ENCODE data around the gene ATL1. TPM values are rescaled to one million over a fixed set of nuclear protein-coding genes. Genes with fewer than 3 reads are reported as not detected.

Gene ATL1
- total RNA-seq, 3 donors from 2014 or later: 12.0 to 15.1 (median 13.1) TPM

GRCh38 chr14:50521912-50522341, 38.0 kb upstream of the ATL1 start:
- Histone ChIP-seq H3K9me3 (no peaks in the 10 kb centered on the region), H3K4me3 (no peak overlapping the region), H3K36me3 (ENCODE audit: low read depth) (no peaks in the 10 kb centered on the region), H3K4me1 (ENCODE audit: low read depth) (peaks cover 13% of the 10 kb centered on the region)
- intact Hi-C loops (cut with DNase I, micrococcal nuclease): no loop called here
- no peak for DNase-seq
- peak; percentile 62 for ATAC-seq
- TF ChIP-seq, protein P1, sequence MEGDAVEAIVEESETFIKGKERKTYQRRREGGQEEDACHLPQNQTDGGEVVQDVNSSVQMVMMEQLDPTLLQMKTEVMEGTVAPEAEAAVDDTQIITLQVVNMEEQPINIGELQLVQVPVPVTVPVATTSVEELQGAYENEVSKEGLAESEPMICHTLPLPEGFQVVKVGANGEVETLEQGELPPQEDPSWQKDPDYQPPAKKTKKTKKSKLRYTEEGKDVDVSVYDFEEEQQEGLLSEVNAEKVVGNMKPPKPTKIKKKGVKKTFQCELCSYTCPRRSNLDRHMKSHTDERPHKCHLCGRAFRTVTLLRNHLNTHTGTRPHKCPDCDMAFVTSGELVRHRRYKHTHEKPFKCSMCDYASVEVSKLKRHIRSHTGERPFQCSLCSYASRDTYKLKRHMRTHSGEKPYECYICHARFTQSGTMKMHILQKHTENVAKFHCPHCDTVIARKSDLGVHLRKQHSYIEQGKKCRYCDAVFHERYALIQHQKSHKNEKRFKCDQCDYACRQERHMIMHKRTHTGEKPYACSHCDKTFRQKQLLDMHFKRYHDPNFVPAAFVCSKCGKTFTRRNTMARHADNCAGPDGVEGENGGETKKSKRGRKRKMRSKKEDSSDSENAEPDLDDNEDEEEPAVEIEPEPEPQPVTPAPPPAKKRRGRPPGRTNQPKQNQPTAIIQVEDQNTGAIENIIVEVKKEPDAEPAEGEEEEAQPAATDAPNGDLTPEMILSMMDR (IDR thresholded peaks at IDR 0.05): no peak

GRCh38 chr14:50523271-50524041, 36.5 kb upstream of the ATL1 start:
- ATAC-seq: no peak
- Histone ChIP-seq H3K9me3 (no peaks in the 10 kb centered on the region), H3K36me3 (ENCODE audit: low read depth) (no peaks in the 10 kb centered on the region), H3K4me3 (no peak overlapping the region), H3K4me1 (ENCODE audit: low read depth) (peaks cover 13% of the 10 kb centered on the region)
- no peak for DNase-seq
- TF ChIP-seq, protein P1 (IDR thresholded peaks at IDR 0.05): no peak
- intact Hi-C loops (cut with DNase I, micrococcal nuclease): no loop called here

DNA sequence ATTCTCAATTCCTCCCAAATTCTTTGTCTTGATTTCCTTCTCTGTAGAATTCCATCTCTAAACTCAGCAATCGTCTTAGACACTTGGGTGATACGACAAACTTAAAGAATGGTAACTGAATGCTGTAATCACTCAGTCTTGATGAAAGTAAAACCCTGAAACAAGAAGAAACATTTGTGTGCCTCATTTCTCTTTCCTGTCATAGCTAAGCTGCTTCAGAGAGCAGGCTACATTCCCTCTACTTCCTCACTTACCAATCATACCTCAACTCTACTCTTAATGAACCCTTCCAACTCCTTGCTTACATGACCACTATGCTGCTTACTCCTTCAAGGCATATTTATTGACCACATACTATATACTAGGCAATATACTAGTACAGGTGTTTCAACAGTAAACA, 35.9 kb upstream of the ATL1 start:
- intact Hi-C loops (cut with DNase I, micrococcal nuclease): no loop called here

DNA sequence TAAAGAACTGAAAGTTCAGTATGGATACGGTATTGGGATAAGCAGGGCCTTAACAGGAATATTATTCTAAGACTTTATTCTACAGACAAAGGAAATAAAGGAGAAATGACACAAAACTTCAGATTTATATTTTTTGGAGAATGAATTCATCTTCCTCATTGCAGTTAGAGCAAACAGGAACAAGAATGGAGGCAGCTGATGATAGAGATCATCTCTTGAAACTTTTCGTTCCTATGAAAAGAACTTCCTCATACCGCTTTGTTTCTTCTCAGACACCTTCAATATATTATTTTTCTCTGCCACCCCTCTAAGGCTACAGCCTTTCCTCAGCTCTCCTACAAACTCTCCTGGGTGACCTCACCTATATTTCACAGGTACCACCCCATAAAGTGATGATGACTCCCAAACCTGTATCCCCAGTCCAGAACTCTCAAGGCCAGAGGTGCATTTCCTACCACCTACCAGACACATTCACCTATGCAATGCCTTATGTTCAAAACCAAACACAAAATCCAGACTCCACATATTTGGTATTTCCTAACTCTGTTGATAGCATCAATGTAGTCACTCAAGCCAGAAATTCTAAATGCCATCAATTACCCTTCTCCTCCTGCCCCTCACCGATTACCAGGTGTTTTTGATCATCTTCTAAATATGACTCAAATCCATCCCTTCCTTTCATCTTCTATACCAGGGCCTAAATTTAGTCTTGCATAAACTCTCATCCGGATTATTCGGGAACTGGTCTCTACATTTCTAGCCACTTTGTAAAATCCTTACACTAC, 35.0 kb upstream of the ATL1 start:
- no peak for DNase-seq
- TF ChIP-seq, protein P1 (IDR thresholded peaks at IDR 0.05): no peak
- Histone ChIP-seq H3K4me3 (no peak overlapping the region), H3K4me1 (ENCODE audit: low read depth) (peaks cover 18% of the 10 kb centered on the region), H3K9me3 (no peaks in the 10 kb centered on the region), H3K36me3 (ENCODE audit: low read depth) (no peaks in the 10 kb centered on the region)
- no peak for ATAC-seq
- intact Hi-C loops (cut with DNase I, micrococcal nuclease): no loop called here

More for the DNA sequence above, 35.9 kb upstream of the ATL1 start:
- no peaks in the 10 kb centered on the region for H3K9me3 ChIP-seq
- H3K4me3 ChIP-seq: no peak overlapping the region
- TF ChIP-seq, protein P1 (IDR thresholded peaks at IDR 0.05): no peak
- ATAC-seq (peak; percentile 18), DNase-seq (no peak)
- H3K36me3 ChIP-seq (ENCODE audit: low read depth): no peaks in the 10 kb centered on the region
- peaks cover 13% of the 10 kb centered on the region for H3K4me1 ChIP-seq (ENCODE audit: low read depth)

- peaks cover 20% of the 10 kb centered on the region for H3K4me1 ChIP-seq (ENCODE audit: low read depth)
- ATAC-seq: no peak
These were observed 31.9 kb upstream of the ATL1 start for GRCh38 chr14:50528000-50528399.

More at GRCh38 chr14:50528000-50528399, 31.9 kb upstream of the ATL1 start:
- intact Hi-C loops (cut with DNase I, micrococcal nuclease): no loop called here
- TF ChIP-seq, protein P1 (IDR thresholded peaks at IDR 0.05): no peak
- no peaks in the 10 kb centered on the region for H3K9me3 ChIP-seq
- DNase-seq: no peak
- no peaks in the 10 kb centered on the region for H3K36me3 ChIP-seq (ENCODE audit: low read depth)
- no peak overlapping the region for H3K4me3 ChIP-seq

Measured in mucosa of descending colon (tissue), 3 donors.